IMR-90 (cell line): ENCODE data around the gene RNU1-3.
"Not testable (repeated sequence)": the region's sequence is repeated elsewhere in the genome, so short reads cannot be mapped to it uniquely, and the experiment has no call there.

Experiments used
- BHLHE40 ChIP-seq: fragments of 150-350 bp; IDR thresholded peaks from 2 replicates; pipeline ENCODE4 v1.6.1; 2016; ENCODE audit warnings: mild to moderate bottlenecking, low read depth, low read length
- CEBPB ChIP-seq: IDR thresholded peaks from 2 replicates; pipeline ENCODE4 v1.6.1; 2012; ENCODE audit warnings: low read depth, low read length, improper control_type of control experiment
- ELK1 ChIP-seq: fragments of 150-350 bp; IDR thresholded peaks from 2 replicates; pipeline ENCODE4 v1.6.1; 2016; ENCODE audit warnings: low read depth, mild to moderate bottlenecking, low read length, moderate library complexity, borderline replicate concordance
- FOS ChIP-seq: fragments of 150-350 bp; IDR thresholded peaks from 2 replicates; pipeline ENCODE4 v1.6.1; 2016; ENCODE audit warnings: low read depth, low read length
- MAFK ChIP-seq: IDR thresholded peaks from 2 replicates; pipeline ENCODE4 v1.6.1; 2012; ENCODE audit warnings: low read depth, low read length, improper control_type of control experiment
- MAZ ChIP-seq: IDR thresholded peaks from 2 replicates; pipeline ENCODE4 v1.6.1; 2012; ENCODE audit warnings: low read depth, mild to moderate bottlenecking, low read length, improper control_type of control experiment, moderate library complexity, borderline replicate concordance
- MXI1 ChIP-seq: IDR thresholded peaks from 2 replicates; pipeline ENCODE4 v1.6.1; 2012; ENCODE audit warnings: low read depth, mild to moderate bottlenecking, low read length, moderate library complexity, borderline replicate concordance
- POLR2A ChIP-seq: IDR thresholded peaks from 2 replicates; pipeline ENCODE4 v1.6.1; 2012; ENCODE audit warnings: mild to moderate bottlenecking, low read depth, low read length
- RAD21 ChIP-seq: IDR thresholded peaks from 2 replicates; pipeline ENCODE4 v1.6.1; 2012; ENCODE audit warnings: low read length, improper control_type of control experiment
- RCOR1 ChIP-seq: IDR thresholded peaks from 2 replicates; pipeline ENCODE4 v1.6.1; 2012; ENCODE audit warnings: mild to moderate bottlenecking, low read length, improper control_type of control experiment; ENCODE audit not compliant: insufficient replicate concordance
- RFX5 ChIP-seq: IDR thresholded peaks from 2 replicates; pipeline ENCODE4 v1.8.0; 2012; ENCODE audit warnings: low read depth, mild to moderate bottlenecking, low read length, moderate library complexity
- TF ChIP-seq, protein P1 (sequence below): conservative IDR thresholded peaks from 2 replicates; pipeline ENCODE4 v1.5.1; 2012; ENCODE audit warnings: mild to moderate bottlenecking, low read depth, low read length, improper control_type of control experiment
- TF ChIP-seq, protein P2 (sequence below): fragments of 150-350 bp; IDR thresholded peaks from 2 replicates; pipeline ENCODE4 v1.6.1; 2017; ENCODE audit warnings: mild to moderate bottlenecking, antibody characterized with exemption, low read length, low read depth

- not testable (repeated sequence) for TF ChIP-seq POLR2A, RCOR1, BHLHE40, FOS, RAD21, MAZ, MXI1, ELK1, CEBPB, MAFK, RFX5
- TF ChIP-seq, protein P1, sequence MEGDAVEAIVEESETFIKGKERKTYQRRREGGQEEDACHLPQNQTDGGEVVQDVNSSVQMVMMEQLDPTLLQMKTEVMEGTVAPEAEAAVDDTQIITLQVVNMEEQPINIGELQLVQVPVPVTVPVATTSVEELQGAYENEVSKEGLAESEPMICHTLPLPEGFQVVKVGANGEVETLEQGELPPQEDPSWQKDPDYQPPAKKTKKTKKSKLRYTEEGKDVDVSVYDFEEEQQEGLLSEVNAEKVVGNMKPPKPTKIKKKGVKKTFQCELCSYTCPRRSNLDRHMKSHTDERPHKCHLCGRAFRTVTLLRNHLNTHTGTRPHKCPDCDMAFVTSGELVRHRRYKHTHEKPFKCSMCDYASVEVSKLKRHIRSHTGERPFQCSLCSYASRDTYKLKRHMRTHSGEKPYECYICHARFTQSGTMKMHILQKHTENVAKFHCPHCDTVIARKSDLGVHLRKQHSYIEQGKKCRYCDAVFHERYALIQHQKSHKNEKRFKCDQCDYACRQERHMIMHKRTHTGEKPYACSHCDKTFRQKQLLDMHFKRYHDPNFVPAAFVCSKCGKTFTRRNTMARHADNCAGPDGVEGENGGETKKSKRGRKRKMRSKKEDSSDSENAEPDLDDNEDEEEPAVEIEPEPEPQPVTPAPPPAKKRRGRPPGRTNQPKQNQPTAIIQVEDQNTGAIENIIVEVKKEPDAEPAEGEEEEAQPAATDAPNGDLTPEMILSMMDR: not testable (repeated sequence)
- TF ChIP-seq, protein P2, sequence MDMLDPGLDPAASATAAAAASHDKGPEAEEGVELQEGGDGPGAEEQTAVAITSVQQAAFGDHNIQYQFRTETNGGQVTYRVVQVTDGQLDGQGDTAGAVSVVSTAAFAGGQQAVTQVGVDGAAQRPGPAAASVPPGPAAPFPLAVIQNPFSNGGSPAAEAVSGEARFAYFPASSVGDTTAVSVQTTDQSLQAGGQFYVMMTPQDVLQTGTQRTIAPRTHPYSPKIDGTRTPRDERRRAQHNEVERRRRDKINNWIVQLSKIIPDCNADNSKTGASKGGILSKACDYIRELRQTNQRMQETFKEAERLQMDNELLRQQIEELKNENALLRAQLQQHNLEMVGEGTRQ: not testable (repeated sequence)
Observed at GRCh38 chr1:16703602-16704001, 36.9 kb upstream of the RNU1-3 start.
